Activated CD4-positive, alpha-beta T cell treated with anti-CD3 and anti-CD28 coated beads, Interleukin-2, amount 10 ng/mL, durations not matched to agents 24 days and 14 days (primary cell): Measurements from ENCODE around the gene PYY. TPM values are rescaled to one million over a fixed set of nuclear protein-coding genes. Genes with fewer than 3 reads are reported as not detected.
A peak's percentile ranks its signal among the peaks of the same experiment; 100 is the strongest.
"Not testable (repeated sequence)": the region's sequence is repeated elsewhere in the genome, so short reads cannot be mapped to it uniquely, and the experiment has no call there.

ENCODE experiments used
- DNase-seq: peaks from one replicate; pipeline ENCODE4 v3.0.0; 2022
- H3K27ac Mint-ChIP-seq: one replicate; pipeline ENCODE4 v1.8.0; 2022; ENCODE audit warnings: mild to moderate bottlenecking, mixed read lengths
- H3K27me3 Mint-ChIP-seq: one replicate; pipeline ENCODE4 v1.8.0; 2022; ENCODE audit warnings: mixed read lengths
- H3K36me3 Mint-ChIP-seq: one replicate; pipeline ENCODE4 v1.8.0; 2022; ENCODE audit warnings: low read depth, mild to moderate bottlenecking, mixed read lengths
- H3K4me1 Mint-ChIP-seq: one replicate; pipeline ENCODE4 v1.8.0; 2021; ENCODE audit warnings: mixed read lengths
- H3K4me3 Mint-ChIP-seq: one replicate; pipeline ENCODE4 v1.8.0; 2022; ENCODE audit warnings: mild to moderate bottlenecking, moderate library complexity, mixed read lengths
- H3K9me3 Mint-ChIP-seq: one replicate; pipeline ENCODE4 v1.8.0; 2021; ENCODE audit warnings: mixed read lengths
- intact Hi-C: fragments of 100-400 bp; cut with micrococcal nuclease; formaldehyde crosslinking; loops from one replicate; pipeline ENCODE4 v1.15.1; 2023
- total RNA-seq: library from RNA; stranded (reverse); gene quantifications from 2 replicates; pipeline ENCODE4 v1.2.3, GENCODE V29; 2022

The PYY gene
- total RNA-seq, 1 donor from 2014 or later: not detected

GRCh38 chr17:43949781-43950180, 4.0 kb downstream of the PYY start:
- Mint-ChIP-seq H3K4me3 (no peak overlapping the region), H3K27me3 (peaks cover 51% of the 10 kb centered on the region), H3K4me1 (peaks cover 8% of the 10 kb centered on the region), H3K9me3 (no peaks in the 10 kb centered on the region), H3K27ac (no peak overlapping the region), H3K36me3 (no peaks in the 10 kb centered on the region)
- intact Hi-C loops: loop anchor here (10.0 kb wide), 1 partner anchor 215 kb away; no protein-coding TSS in a partner anchor
- no peak for DNase-seq

- Mint-ChIP-seq H3K36me3 (no peaks in the 10 kb centered on the region), H3K27ac (no peak overlapping the region), H3K4me3 (no peak overlapping the region), H3K4me1 (peaks cover 13% of the 10 kb centered on the region), H3K27me3 (peaks cover 29% of the 10 kb centered on the region), H3K9me3 (no peaks in the 10 kb centered on the region)
- no peak for DNase-seq
- intact Hi-C loops: loop anchor here (10.0 kb wide), 1 partner anchor 218 kb away; no protein-coding TSS in a partner anchor
These were observed 7.0 kb downstream of the PYY start for GRCh38 chr17:43946781-43947180.

GRCh38 chr17:43945074-43945829, 8.5 kb downstream of the PYY start:
- peaks cover 13% of the 10 kb centered on the region for H3K4me1 Mint-ChIP-seq

GRCh38 chr17:43942051-43942685, 11.6 kb downstream of the PYY start, which contains the start of gene PPY:
Gene PPY, minus strand, starts transcription at chr17:43942476. Its CDS starts 822 bp downstream, at chr17:43941654.
- no peaks in the 10 kb centered on the region for H3K36me3 Mint-ChIP-seq
- DNase-seq: no peak
- no peaks in the 10 kb centered on the region for H3K9me3 Mint-ChIP-seq
- no peak within 1 kb of the TSS for H3K4me3 Mint-ChIP-seq
- H3K27ac Mint-ChIP-seq: no peak within 1 kb of the TSS
- intact Hi-C loops: loop anchor here (5.0 to 10.0 kb wide), 2 partner anchors 100 to 223 kb away; no protein-coding TSS in a partner anchor
- peaks cover 14% of the 10 kb centered on the region for H3K27me3 Mint-ChIP-seq
- H3K4me1 Mint-ChIP-seq: peaks cover 15% of the 10 kb centered on the region

More at GRCh38 chr17:43945074-43945829, 8.5 kb downstream of the PYY start:
- intact Hi-C loops: loop anchor here (10.0 kb wide), 1 partner anchor 220 kb away; no protein-coding TSS in a partner anchor
- H3K27ac Mint-ChIP-seq: no peak overlapping the region
- no peaks in the 10 kb centered on the region for H3K9me3 Mint-ChIP-seq
- H3K36me3 Mint-ChIP-seq: no peaks in the 10 kb centered on the region
- H3K27me3 Mint-ChIP-seq: peaks cover 15% of the 10 kb centered on the region
- no peak for DNase-seq
- H3K4me3 Mint-ChIP-seq: no peak overlapping the region

GRCh38 chr17:43940630-43941029, 13.1 kb downstream of the PYY start:
- no peak overlapping the region for H3K27ac Mint-ChIP-seq
- H3K9me3 Mint-ChIP-seq: no peaks in the 10 kb centered on the region
- no peak overlapping the region for H3K4me3 Mint-ChIP-seq
- peaks cover 15% of the 10 kb centered on the region for H3K27me3 Mint-ChIP-seq
- intact Hi-C loops: loop anchor here (5.0 to 10.0 kb wide), 2 partner anchors 102 to 224 kb away; no protein-coding TSS in a partner anchor
- H3K4me1 Mint-ChIP-seq: peaks cover 15% of the 10 kb centered on the region
- DNase-seq: peak; percentile 67
- no peaks in the 10 kb centered on the region for H3K36me3 Mint-ChIP-seq

GRCh38 chr17:43939886-43940285, 13.9 kb downstream of the PYY start:
- DNase-seq: no peak
- Mint-ChIP-seq H3K4me3 (no peak overlapping the region), H3K27me3 (peaks cover 15% of the 10 kb centered on the region), H3K9me3 (no peaks in the 10 kb centered on the region), H3K27ac (no peak overlapping the region), H3K4me1 (peaks cover 13% of the 10 kb centered on the region), H3K36me3 (no peaks in the 10 kb centered on the region)
- intact Hi-C loops: loop anchor here (5.0 to 10.0 kb wide), 2 partner anchors 102 to 225 kb away; no protein-coding TSS in a partner anchor

- H3K4me3 Mint-ChIP-seq, DNase-seq: not testable (repeated sequence)
These were observed 14.3 kb downstream of the PYY start for GRCh38 chr17:43939452-43939851.

GRCh38 chr17:43938838-43939182, 14.9 kb downstream of the PYY start:
- Mint-ChIP-seq H3K36me3 (no peaks in the 10 kb centered on the region), H3K9me3 (no peaks in the 10 kb centered on the region), H3K27me3 (peaks cover 15% of the 10 kb centered on the region), H3K4me1 (peaks cover 8% of the 10 kb centered on the region), H3K27ac (no peak overlapping the region), H3K4me3 (no peak overlapping the region)
- intact Hi-C loops: no loop called here
- DNase-seq: no peak

More at GRCh38 chr17:43939452-43939851, 14.3 kb downstream of the PYY start:
- peaks cover 15% of the 10 kb centered on the region for H3K27me3 Mint-ChIP-seq
- H3K4me1 Mint-ChIP-seq: peaks cover 11% of the 10 kb centered on the region
- H3K36me3 Mint-ChIP-seq, H3K27ac Mint-ChIP-seq, H3K9me3 Mint-ChIP-seq, intact Hi-C loops: not testable (repeated sequence)

- H3K4me1 Mint-ChIP-seq: peaks cover 6% of the 10 kb centered on the region
These were observed 17.3 kb downstream of the PYY start for GRCh38 chr17:43936434-43936833.

GRCh38 chr17:43935926-43936261, 17.8 kb downstream of the PYY start:
- Mint-ChIP-seq H3K9me3 (no peaks in the 10 kb centered on the region), H3K4me1 (peaks cover 6% of the 10 kb centered on the region)

More at GRCh38 chr17:43936434-43936833, 17.3 kb downstream of the PYY start:
- Mint-ChIP-seq H3K9me3 (no peaks in the 10 kb centered on the region), H3K36me3 (no peaks in the 10 kb centered on the region), H3K27me3 (peaks cover 15% of the 10 kb centered on the region), H3K4me3 (no peak overlapping the region), H3K27ac (no peak overlapping the region)
- intact Hi-C loops: no loop called here
- DNase-seq: no peak

GRCh38 chr17:43935204-43935925, 18.4 kb downstream of the PYY start:
- no peak overlapping the region for H3K27ac Mint-ChIP-seq
- no peaks in the 10 kb centered on the region for H3K36me3 Mint-ChIP-seq
- peaks cover 6% of the 10 kb centered on the region for H3K4me1 Mint-ChIP-seq
- peaks cover 15% of the 10 kb centered on the region for H3K27me3 Mint-ChIP-seq
- intact Hi-C loops: no loop called here
- no peak for DNase-seq
- no peaks in the 10 kb centered on the region for H3K9me3 Mint-ChIP-seq
- no peak overlapping the region for H3K4me3 Mint-ChIP-seq

More at GRCh38 chr17:43935926-43936261, 17.8 kb downstream of the PYY start:
- DNase-seq: no peak
- Mint-ChIP-seq H3K36me3 (no peaks in the 10 kb centered on the region), H3K27me3 (peaks cover 15% of the 10 kb centered on the region), H3K27ac (no peak overlapping the region), H3K4me3 (no peak overlapping the region)
- intact Hi-C loops: no loop called here

- intact Hi-C loops: no loop called here
- Mint-ChIP-seq H3K4me1 (peaks cover 6% of the 10 kb centered on the region), H3K27me3 (peaks cover 9% of the 10 kb centered on the region), H3K9me3 (no peaks in the 10 kb centered on the region), H3K27ac (no peak overlapping the region), H3K4me3 (no peak overlapping the region), H3K36me3 (no peaks in the 10 kb centered on the region)
- no peak for DNase-seq
These were observed 20.8 kb downstream of the PYY start for GRCh38 chr17:43932923-43933322.

- no peak overlapping the region for H3K27ac Mint-ChIP-seq
These were observed 21.4 kb downstream of the PYY start for GRCh38 chr17:43932357-43932756.

More at GRCh38 chr17:43932357-43932756, 21.4 kb downstream of the PYY start:
- peaks cover 12% of the 10 kb centered on the region for H3K27me3 Mint-ChIP-seq
- H3K36me3 Mint-ChIP-seq: no peaks in the 10 kb centered on the region
- H3K9me3 Mint-ChIP-seq: no peaks in the 10 kb centered on the region
- H3K4me1 Mint-ChIP-seq: peaks cover 9% of the 10 kb centered on the region
- H3K4me3 Mint-ChIP-seq: no peak overlapping the region
- DNase-seq: no peak
- intact Hi-C loops: no loop called here
